Activated T-helper 9 cell treated with anti-CD3 and anti-CD28 coated beads, Interleukin-2, amount 50 U/mL, for 16 hours (primary cell): ENCODE measurements around the gene DERL3.
"Not testable (repeated sequence)": the region's sequence is repeated elsewhere in the genome, so short reads cannot be mapped to it uniquely, and the experiment has no call there.

Experiments used
- DNase-seq: peaks from one replicate; pipeline ENCODE4 v3.0.0-alpha.2; 2020; ENCODE audit warnings: low read depth

DERL3 gene

DNA sequence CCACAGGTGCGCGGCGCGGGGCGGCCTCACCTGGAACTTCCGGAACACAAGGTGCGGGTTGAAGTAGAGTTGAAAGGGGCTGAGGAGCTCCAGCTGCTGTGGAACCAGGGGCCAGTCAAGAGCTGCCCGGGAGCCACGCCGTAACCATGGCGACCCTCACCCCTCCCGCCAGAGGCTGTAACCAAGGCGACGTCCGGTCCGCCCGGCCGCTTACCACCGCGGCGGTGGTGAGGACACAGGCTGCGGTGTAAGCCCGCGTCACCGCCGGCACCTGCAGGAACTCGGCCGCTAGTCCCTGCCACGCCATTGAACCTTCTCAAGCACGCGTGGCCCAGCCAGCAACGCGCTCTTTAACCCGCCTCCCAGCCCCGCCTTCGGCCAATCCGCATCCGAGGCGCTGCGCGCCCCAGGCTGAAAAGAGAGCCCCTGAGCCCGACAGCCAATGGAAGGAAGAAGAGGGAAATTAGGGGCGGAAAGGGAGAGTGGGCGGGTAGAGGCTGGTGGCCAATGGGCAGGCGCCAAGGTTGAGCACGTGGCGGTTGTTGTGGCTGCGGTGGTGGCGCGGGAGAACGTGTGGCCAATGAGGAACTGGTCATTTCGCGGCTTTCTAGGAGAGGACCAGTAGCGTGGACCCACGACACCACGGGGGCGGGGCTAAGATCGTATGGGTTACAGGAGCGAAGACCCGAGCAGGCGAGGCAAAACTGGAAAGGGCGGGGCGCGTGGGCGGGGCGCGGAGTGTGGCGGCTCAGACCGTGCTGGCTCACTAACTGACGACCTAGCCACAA is at the start of gene DERL3:
DERL3 (minus strand) TSS at position 326 of the 788 bp plus-strand sequence; CDS start at position 307, 19 bp downstream.
- DNase-seq = peak; percentile 91

DNA sequence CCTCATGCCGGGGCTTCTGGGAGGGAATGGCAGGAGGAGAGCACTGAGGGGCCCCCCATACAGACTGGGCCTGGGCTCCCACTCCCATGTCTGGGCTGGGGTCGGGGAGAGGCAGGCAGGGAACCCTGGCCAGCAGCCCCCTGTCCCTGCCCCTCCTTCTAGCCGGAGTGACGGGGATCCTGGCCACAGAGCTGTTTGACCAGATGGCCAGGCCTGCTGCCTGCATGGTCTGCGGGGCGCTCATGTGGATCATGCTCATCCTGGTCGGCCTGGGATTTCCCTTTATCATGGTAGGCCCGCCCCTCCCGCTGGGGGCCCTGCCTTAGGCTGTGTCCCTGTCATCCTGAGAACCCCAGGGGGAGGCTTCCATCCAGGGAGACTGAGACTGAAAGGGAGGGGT is 45.3 kb upstream of the DERL3 start:
- no peak for DNase-seq

DNA sequence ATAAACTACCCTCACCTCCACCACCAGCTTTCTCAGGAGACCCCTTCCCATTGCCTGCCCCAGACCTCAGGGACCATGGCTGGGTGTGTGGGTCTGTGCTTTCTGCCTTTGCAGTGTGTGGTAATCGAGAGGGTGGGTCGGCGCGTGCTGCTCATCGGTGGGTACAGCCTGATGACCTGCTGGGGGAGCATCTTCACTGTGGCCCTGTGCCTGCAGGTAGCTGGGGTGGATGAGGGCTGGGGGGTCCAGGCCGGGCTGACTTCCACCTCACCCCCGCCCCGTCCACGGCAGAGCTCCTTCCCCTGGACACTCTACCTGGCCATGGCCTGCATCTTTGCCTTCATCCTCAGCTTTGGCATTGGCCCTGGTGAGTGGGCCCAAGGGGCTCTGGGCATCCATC is 44.9 kb upstream of the DERL3 start:
- DNase-seq = no peak

DNA sequence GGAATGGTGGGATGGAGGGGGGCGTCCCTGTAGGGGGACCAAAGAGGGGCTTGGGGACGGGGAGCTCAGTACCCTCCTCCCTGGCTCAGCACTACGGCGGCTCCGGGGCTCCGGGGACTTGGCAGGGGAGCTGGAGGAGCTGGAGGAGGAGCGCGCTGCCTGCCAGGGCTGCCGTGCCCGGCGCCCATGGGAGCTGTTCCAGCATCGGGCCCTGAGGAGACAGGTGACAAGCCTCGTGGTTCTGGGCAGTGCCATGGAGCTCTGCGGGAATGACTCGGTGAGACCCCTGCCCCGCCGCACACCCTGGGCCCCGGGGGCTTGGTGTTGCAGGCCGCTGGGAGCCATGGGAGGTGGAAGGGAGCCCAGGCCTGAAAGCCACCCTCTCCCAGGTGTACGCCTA is 43.6 kb upstream of the DERL3 start:
- no peak for DNase-seq

DNA sequence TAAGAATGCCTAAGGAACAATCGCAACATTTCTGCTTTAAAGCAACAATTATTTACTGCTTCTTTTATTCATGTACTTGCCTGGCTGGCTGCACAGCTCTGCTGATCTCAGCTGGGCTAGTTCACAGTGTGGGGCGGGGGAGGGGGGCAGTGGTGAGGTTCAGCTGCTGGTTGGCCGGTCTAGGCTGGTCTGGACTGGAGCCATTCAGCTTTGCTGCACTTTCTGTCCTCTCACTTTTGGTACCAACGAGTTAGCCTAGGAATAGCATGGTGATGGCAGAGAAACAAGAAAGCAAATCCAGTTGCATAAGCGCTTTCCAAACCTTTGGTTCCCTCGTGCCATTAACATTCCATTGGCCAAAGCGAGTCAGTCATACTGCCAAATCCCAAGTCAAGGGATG is 39.4 kb upstream of the DERL3 start:
- no peak for DNase-seq

DNA sequence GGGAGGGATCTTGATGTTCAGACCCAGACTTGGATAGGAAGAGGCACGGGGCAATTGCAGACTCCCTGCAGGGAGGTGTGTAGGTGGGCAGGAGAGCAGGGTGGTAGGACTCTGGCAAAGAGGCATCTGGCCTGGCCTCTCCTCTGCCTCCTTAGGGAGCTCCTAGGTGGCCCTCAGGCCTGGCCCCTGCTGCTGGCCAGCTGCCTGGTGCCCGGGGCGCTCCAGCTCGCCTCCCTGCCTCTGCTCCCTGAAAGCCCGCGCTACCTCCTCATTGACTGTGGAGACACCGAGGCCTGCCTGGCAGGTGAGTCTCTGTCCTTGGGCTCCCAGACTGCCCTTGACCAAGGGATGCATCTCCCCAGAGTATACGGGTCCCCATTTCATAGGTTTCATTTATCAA is 38.8 kb upstream of the DERL3 start:
- DNase-seq = no peak

DNA sequence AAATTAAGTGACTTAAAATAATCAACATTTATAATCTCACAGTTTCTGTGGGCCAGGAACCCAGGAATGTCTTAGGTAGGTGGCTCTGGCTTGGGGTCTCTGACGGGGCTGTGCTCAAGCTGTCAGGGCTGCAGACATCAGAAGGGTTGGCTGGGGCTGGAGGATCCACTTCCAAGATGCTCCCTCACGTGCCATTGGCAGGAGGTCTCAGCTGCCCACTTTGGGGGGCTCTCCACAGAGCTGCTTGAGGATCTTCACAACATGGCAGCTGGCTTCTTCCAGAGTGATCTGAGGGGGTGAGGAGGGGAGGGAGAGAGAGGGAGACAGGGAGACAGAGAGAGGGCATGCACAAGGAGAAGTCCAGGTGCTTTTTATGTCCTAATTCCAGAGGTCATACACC is 37.0 kb upstream of the DERL3 start:
- no peak for DNase-seq

DNA sequence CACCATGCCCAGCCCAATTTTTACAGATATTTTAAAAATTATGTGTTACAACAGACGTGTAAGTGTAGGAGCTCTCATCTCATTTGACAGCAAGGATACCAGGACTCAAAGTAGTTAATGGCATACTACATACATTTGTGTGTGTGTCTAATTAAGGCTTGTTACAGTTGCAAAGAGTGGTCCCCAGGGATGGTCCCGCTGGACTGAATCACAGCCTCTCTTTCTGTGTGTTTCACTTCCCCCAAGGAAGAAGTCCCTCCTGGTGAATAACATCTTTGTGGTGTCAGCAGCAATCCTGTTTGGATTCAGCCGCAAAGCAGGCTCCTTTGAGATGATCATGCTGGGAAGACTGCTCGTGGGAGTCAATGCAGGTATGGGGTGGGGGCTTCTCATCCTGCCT is 36.1 kb upstream of the DERL3 start:
- DNase-seq = no peak

DNA sequence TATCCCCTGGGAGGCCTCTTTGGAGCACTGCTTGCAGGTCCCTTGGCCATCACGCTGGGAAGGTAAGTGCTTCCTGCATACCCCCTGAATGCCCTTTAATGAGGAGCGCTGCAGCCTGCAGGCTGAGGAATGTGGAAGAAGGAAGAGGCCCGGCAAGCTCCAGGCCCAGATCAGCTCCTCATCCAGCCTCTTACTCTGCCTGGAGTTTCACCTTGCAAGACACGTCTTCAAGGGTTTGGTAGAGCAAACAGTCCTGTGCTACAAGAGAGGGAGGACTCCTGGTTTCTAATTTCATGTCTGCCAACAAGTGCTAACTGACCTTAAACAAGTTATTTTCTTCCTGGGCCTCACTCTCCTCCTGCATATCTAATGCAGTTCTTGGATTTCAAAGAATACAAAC is 29.8 kb upstream of the DERL3 start:
- no peak for DNase-seq

DNA sequence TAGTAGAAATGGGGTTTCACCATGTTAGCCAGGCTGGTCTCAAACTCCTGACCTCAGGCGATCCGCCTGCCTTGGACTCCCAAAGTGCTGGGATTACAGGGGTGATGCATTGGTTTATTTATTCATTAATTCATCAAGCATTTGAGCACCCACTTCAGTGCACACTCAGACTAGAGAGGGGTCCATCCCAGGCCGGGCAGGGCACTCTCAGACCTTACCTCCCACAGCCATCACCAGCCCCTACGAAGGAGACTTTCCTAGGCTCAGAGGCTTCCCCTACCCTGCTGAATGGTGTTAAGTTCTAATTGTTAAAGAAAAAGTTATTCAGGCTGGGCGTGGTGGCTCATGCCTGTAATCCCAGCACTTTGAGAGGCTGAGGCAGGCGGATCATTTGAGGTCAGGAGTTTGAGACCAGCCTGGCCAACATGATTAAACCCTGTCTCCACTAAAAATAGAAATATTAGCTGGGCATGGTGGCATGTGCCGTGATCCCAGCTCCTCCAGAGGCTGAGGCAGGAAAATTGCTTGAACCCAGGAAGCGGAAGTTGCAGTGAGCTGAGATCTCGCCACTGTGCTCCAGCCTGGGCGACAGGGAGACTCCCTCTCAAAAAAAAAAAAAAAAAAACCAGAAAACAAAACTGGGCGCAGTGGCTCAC is 25.8 kb upstream of the DERL3 start:
- DNase-seq = not testable (repeated sequence)

DNA sequence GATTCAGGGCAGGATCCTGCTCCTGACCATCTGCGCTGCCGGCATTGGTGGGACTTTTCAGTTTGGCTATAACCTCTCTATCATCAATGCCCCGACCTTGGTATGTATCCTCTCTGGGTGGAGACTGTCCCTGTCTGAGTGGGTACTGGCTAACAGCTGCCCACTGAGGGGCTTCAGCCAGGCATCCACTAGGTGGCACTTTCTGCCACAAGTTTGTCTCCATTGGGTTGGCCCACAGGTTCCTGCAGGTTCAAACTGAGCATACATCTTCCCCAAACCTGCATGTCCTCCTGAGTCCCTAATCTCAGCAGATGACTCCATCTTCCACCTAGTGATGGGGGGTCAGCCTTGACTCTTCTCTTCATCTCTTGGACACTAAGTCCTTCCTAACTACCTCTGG is 23.3 kb upstream of the DERL3 start:
- DNase-seq = no peak

DNA sequence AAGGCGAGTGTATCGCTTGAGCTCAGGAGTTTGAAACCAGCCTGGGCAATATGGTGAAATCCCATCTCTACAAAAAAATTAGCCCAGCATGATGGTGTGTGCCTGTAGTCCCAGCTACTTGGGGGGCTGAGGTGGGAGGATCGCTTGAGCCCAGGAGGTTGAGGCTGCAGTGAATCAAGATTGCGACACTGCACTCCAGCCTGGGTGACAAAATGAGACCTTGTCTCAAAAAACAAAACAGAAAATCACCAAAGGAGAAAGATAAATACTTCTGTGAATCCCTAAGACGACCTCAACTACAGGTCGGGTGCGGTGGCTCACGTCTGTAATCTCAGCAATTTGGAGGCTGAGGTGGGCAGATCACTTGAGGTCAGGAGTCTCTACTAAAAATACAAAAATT is 21.4 kb upstream of the DERL3 start:
- not testable (repeated sequence) for DNase-seq

DNA sequence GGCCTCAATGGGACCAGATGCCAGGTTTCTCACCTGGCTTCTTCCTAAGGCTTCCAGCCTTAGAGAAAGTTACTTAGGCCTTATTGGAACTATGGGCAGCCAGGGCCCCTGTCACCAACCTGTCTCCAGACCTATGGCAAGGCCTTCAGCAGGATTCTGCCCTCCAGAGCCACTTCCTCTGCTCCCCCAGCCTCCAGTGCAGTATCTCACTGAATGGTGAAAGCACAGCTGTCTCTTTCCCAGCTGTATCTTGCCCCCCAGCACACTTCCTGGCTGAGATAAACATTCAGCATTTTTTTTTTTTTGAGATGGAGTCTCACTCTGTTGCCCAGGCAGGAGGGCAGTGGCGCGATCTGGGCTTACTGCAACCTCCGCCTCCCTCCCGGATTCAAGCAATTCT is 20.4 kb upstream of the DERL3 start:
- no peak for DNase-seq

DNA sequence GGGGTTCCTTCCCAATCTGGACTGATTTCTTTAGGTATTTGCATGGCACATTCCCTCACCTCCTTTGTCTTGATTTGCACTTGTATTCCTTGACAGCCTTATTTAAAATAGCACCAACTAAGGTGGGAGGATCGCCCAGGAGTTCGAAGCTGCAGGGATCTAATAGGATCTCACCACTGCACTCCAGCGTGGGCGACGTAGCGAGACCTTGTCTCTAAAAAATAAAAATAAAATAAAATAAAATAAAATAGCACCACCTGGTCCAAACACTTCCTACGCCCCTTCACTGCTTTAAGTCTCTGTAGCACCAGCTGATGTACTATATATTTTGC is 19.6 kb upstream of the DERL3 start:
- no peak for DNase-seq

DNA sequence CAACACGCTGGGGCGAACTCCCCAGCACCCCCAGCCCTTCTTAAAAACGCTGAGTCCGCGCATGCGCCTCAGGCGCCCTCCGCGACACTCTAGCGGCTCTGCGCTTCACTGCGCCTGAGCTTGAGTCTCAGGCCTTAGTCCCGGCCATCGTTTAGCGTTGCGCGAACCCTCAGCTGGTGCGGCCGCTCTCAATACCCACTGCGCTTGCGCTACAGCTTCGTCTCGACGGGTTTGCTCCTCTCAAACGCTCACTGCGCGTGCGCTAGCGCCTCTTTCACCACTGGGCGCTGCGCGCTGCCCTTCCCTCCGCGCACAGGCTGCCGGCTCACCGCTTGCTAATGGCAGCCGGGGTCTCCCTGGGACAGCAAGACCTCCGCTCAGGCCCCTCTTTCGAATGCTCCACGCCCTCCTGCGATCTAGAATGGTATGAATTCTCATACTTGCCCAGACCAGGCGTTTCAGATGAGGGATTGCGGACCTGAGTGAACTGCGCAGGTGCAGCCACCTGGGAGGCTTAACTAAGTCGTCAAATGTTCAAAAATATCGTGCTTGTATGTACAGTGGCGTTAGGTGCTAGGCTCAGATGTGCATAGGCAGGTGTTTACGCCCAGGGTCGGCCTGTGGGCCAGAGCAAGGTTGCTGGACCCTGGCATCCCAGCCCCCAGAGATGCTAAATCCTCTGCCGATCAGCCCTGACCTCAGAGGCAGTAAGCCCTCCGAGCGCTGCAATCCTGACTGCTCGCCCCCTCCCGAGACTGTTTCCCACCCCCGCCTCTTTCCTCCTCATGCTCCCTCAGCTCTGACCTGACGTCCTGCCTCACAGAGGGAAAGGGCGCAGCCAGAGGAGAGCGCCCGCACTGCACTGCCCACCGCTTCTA is 19.0 kb upstream of the DERL3 start, which contains the start of gene SLC2A11:
SLC2A11 (plus strand) TSS at position 270 of the 878 bp plus-strand sequence; CDS start at position 395, 125 bp downstream.
- peak; percentile 91 for DNase-seq

DNA sequence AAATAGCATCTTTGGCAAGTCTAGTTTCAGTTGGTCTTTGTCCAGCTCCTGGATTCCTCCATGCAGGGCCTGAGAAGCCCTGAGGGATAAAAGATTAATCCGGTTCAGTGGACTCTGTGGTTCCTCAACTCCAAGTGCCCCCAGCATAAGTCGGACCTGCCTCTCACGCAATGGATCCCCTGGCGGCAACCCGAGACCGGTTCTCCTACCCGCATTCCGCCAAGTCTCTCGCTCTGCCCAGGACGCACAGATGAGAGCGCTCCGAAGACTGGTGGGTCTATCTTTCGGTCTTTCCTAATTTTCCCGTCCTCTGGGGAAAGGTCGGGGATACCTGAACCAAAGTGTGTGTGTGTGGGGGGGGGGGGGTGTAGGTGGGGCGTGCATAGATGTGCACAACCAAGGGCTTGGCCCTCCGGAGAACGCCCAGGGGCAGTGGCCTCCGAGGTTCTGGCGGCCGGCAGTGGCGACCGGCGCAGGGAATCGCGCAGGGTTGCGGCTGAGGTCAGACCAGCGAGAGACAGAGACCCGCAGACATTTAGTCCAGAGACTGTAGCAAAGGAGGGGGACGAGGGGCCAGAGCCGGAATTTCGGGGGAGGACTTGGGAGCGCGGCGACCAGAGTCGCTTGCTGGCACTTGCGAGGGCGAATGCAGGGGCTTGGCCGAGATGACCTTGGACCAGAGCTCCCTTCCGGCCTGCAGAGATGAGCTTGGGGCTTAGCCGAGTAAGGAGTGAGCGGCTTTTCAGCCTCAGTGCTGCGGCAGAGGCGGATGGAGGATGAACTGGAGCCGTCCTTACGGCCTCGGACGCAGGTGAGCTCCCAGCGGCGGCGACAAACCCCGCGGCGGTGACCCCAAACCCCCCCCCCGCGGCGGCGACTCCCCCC is 18.2 kb upstream of the DERL3 start:
- DNase-seq = no peak

DNA sequence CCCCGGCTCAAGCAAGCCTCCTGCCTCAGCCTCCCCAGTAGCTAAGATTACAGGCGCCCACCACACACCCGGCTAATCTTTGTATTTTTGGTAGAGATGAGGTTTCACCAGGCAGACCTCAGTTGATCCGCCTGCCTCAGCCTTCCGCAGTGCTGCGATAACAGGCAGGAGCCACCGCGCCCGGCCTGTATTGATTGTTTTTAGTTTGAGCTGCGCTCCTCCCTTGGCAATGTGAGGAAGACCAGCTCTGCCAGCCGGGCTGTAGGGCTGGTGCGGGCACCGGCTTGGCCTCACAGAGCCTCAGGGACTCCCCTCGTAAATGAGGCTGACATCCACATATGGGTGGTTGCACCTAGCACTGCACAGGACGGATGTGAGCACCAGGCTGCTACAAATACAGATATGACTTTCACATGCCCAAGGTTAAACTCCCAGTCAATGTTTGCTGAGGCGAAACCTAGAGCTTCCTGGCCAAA is 11.4 kb upstream of the DERL3 start:
- DNase-seq = no peak

DNA sequence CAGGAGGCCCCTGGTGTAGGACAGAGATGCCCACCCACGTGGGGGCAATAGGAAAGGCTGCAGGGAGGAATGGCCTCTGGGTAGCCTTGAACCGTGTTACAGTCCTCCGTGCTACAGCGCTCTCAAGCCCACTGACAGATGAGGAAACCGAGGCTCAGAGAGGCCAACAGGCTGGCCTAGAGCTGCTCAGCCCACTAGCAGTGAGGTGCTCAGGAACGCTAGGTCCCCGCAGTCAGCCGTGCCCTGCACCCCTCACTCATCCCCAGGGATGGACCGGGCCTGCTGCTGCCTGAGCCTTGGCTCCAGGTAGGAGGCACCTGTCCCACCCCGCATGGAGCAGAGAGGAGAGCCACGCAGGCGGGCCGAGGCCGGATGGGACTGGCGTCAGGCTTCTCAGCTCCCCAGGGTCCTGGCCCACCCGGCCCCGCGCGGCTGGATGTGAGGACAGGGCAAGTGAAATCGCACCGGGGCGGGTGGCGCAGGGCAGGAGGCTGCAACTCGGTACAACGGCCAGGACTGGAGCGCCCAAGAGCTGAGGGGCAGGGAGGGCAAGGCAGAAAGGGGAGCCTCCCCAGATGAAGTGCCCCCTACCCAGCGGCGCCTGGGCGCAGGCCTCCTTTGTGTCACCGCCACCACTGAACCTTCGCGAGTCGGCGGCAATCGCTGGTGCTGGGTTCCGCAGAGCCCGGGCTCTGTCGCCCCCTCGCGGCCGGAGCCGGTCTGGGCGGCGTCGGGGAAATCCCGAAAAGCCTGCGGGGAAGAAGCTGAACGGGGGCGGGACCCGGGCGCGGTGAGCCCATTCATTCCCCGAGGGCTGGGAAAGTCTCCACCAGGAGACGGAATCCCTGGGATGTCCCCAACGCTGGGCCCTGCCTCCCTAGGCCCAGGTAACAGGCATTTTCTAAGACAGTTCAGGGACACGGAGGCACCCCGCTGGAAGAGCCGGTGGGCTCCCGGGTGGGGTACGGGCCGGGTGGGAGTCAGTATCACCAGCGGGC is 10.5 kb upstream of the DERL3 start:
- peak; percentile 81 for DNase-seq

DNA sequence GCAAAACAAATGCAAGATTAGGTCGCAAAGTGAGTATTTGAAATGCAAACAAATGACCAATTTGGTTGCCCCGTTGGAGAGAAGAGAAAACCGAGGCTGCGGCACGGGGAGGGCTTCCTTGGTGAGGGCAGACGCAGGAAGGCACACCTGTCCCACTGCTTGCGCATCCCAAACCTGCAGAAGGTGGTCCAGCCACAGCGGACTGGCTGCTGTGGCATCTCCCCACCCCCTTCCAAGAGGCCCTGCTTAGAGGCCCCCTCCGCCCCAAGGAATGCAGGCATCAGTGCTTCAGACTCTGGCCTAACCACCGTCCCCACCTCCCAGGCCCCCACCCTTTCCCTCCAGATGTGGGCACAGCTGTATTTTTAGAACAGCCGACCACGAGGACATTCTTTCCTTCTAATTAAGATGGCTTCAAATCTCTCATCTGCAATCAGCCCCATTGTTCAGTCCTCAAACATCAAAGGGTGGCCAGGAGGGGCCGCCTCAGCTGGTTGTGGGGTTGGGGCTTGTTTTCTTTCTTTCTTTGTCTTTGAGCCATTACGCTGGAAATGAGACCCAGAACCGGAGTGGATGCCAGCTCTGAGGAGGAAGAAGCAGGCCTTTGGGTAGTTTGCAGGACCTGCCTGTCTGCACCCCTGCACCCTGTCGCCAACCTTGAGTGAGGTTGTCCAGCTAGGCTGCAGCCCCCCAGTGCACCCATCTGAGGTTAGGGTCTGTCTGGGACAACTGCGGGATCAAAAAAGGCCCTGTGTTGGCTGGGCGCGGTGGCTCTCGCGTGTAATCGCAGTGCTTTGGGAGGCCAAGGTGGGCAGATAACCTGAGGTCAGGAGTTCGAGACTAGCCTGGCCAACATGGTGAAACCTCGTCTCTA is 9.4 kb upstream of the DERL3 start:
- no peak for DNase-seq
